Activated CD8-positive, alpha-beta T cell treated with anti-CD3 and anti-CD28 coated beads for 36 hours (primary cell): ENCODE measurements around the gene OR5H2. TPM values are rescaled to one million over a fixed set of nuclear protein-coding genes. Genes with fewer than 3 reads are reported as not detected.

ENCODE experiments used
- ATAC-seq: fragments of 200-7000 bp; cut with Tn5 transposase; one replicate; pipeline ENCODE4 v1.10.0; 2021; ENCODE audit warnings: mild to moderate bottlenecking, moderate library complexity
- CTCF ChIA-PET: fragments of 350-600 bp; sonication (Branson Sonifier 250); formaldehyde crosslinking; loops from one replicate; lab custom pipeline; 2021; ENCODE audit warnings: antibody characterized with exemption; lab: Charles Lee
- POLR2A ChIA-PET: fragments of 350-600 bp; sonication (Branson Sonifier 250); formaldehyde crosslinking; loops from one replicate; lab custom pipeline; 2021; ENCODE audit warnings: antibody characterized with exemption; lab: Charles Lee
- DNase-seq: peaks from one replicate; pipeline ENCODE4 v3.0.0-alpha.2; 2020
- H3K27ac Mint-ChIP-seq: one replicate; pipeline ENCODE4 v1.8.0; 2021; ENCODE audit warnings: mild to moderate bottlenecking, mixed read lengths
- H3K27me3 Mint-ChIP-seq: one replicate; pipeline ENCODE4 v1.8.0; 2021; ENCODE audit warnings: mixed read lengths
- H3K36me3 Mint-ChIP-seq: one replicate; pipeline ENCODE4 v1.8.0; 2021; ENCODE audit warnings: low read depth, mixed read lengths
- H3K4me1 Mint-ChIP-seq: one replicate; pipeline ENCODE4 v1.8.0; 2021; ENCODE audit warnings: low read depth, mixed read lengths
- H3K4me3 Mint-ChIP-seq: one replicate; pipeline ENCODE4 v1.8.0; 2021; ENCODE audit warnings: mild to moderate bottlenecking, moderate library complexity, mixed read lengths
- H3K9me3 Mint-ChIP-seq: one replicate; pipeline ENCODE4 v1.8.0; 2021; ENCODE audit warnings: mixed read lengths
- intact Hi-C: fragments of 100-400 bp; cut with micrococcal nuclease; formaldehyde crosslinking; loops from one replicate; pipeline ENCODE4 v1.10.0; 2022
- total RNA-seq, 2 experiments: library from RNA; stranded (reverse); gene quantifications; one replicate each; pipeline ENCODE4 v1.2.3, GENCODE V29; 2021
- TF ChIP-seq, protein P1 (sequence below): fragments of 200-600 bp; IDR thresholded peaks from one replicate; pipeline ENCODE4 v1.8.0; 2022; ENCODE audit warnings: antibody characterized with exemption, mild to moderate bottlenecking

Gene OR5H2
- total RNA-seq: not detected

DNA sequence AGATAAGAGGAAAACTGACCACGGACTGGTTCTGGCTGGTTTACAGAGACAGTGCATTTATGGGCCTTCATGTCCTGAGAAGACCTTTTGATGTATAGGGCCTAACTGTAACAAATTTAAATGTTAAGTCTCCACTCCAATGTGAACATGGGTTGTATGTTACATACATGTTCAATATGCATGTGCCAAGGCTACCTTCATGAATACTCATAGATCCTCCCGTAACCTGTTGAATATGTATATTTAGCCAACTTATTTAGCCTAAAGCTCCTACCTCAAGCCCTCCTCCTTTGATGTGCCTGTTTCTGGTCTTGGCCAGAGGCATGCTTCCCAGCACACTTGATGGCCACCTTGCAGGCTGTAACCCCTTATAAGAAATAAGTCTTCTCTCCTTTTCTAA, at the start of gene OR5H2:
Gene OR5H2 (plus strand): TSS at position 301 of the 400 bp plus-strand sequence. CDS start 398 bp downstream, outside the sequence.
- Mint-ChIP-seq H3K9me3 (no peaks in the 10 kb centered on the region), H3K4me3 (no peak within 1 kb of the TSS), H3K27ac (no peak within 1 kb of the TSS), H3K36me3 (no peaks in the 10 kb centered on the region), H3K27me3 (peaks cover 2% of the 10 kb centered on the region), H3K4me1 (no peaks in the 10 kb centered on the region)
- TF ChIP-seq, protein P1, sequence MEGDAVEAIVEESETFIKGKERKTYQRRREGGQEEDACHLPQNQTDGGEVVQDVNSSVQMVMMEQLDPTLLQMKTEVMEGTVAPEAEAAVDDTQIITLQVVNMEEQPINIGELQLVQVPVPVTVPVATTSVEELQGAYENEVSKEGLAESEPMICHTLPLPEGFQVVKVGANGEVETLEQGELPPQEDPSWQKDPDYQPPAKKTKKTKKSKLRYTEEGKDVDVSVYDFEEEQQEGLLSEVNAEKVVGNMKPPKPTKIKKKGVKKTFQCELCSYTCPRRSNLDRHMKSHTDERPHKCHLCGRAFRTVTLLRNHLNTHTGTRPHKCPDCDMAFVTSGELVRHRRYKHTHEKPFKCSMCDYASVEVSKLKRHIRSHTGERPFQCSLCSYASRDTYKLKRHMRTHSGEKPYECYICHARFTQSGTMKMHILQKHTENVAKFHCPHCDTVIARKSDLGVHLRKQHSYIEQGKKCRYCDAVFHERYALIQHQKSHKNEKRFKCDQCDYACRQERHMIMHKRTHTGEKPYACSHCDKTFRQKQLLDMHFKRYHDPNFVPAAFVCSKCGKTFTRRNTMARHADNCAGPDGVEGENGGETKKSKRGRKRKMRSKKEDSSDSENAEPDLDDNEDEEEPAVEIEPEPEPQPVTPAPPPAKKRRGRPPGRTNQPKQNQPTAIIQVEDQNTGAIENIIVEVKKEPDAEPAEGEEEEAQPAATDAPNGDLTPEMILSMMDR: no peak
- DNase-seq: no peak
- intact Hi-C loops: no loop called here
- ChIA-PET CTCF (no interaction called here), POLR2A (no interaction called here)
- no peak for ATAC-seq

DNA sequence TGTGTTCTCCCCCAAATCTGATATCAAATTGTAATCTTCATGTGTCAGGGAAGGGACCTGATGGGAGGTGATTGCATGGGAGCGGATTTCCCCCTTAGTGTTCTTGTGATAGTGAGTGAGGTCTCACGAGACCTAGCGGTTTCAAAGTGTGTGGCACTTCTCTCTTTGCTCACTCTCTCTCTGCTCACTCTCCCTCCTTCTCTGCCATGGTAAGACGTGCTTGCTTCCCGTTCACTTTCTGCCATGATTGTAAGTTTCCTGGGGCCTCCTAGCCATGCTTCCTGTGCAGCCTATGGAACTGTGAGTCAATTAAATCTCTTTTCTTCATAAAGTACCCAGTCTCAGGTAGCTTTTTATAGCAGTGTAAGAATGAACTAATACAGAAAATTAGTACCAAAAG, 48.8 kb upstream of the OR5H2 start:
- ChIA-PET CTCF (no interaction called here), POLR2A (no interaction called here)
- Mint-ChIP-seq H3K4me1 (no peaks in the 10 kb centered on the region), H3K27ac (no peak overlapping the region), H3K36me3 (no peaks in the 10 kb centered on the region), H3K27me3 (peaks cover 9% of the 10 kb centered on the region), H3K9me3 (no peaks in the 10 kb centered on the region), H3K4me3 (no peak overlapping the region)
- TF ChIP-seq, protein P1: no peak
- ATAC-seq (no peak), DNase-seq (no peak)
- intact Hi-C loops: no loop called here

DNA sequence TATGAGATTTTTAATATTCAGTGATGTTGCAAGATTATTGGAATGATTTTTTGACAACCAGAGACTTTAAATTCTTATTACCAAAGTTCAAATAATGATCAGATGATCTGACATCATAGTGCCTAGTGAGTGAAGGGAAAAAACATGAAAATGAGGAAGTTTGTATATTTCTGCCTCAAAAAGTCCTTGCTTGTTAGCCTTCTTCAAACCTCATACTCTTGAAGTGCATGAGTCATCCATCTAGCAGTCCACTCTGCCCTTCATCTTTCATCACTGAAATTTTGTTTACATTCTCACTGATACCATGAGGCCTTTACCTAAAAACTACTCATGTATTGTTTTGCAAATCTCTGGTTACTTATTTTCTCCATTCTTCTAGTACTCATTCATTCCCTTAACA, 42.2 kb upstream of the OR5H2 start:
- Mint-ChIP-seq H3K4me3 (no peak overlapping the region), H3K9me3 (no peaks in the 10 kb centered on the region), H3K27me3 (peaks cover 3% of the 10 kb centered on the region), H3K36me3 (no peaks in the 10 kb centered on the region), H3K27ac (no peak overlapping the region), H3K4me1 (no peaks in the 10 kb centered on the region)
- TF ChIP-seq, protein P1: no peak
- POLR2A ChIA-PET: no interaction called here
- intact Hi-C loops: no loop called here
- DNase-seq: no peak
- no peak for ATAC-seq
- CTCF ChIA-PET: no interaction called here

DNA sequence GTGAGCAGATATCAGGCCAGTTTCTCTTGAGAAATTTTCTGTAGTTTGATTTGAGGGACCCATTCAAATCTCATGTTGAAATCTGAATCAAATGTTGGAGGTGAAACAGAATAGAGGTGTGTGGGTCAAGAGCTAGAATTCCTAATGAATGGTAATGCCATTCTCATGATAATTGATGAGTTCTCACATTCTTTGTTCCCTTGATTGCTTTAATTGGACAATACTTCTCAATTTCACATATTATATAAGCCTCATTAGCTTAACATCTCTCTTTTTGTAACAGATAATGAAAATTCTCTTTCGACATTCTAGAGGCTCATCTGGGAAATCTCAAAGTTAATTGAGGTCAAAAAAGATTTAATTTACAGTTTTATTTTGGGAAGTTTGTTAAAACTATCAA, 40.1 kb upstream of the OR5H2 start:
- TF ChIP-seq, protein P1: no peak
- ChIA-PET POLR2A (no interaction called here), CTCF (no interaction called here)
- no peaks in the 10 kb centered on the region for H3K4me1 Mint-ChIP-seq
- no peaks in the 10 kb centered on the region for H3K9me3 Mint-ChIP-seq
- intact Hi-C loops: no loop called here
- H3K27me3 Mint-ChIP-seq: peaks cover 2% of the 10 kb centered on the region
- DNase-seq: no peak
- no peaks in the 10 kb centered on the region for H3K36me3 Mint-ChIP-seq
- H3K4me3 Mint-ChIP-seq: no peak overlapping the region
- no peak overlapping the region for H3K27ac Mint-ChIP-seq
- ATAC-seq: no peak

DNA sequence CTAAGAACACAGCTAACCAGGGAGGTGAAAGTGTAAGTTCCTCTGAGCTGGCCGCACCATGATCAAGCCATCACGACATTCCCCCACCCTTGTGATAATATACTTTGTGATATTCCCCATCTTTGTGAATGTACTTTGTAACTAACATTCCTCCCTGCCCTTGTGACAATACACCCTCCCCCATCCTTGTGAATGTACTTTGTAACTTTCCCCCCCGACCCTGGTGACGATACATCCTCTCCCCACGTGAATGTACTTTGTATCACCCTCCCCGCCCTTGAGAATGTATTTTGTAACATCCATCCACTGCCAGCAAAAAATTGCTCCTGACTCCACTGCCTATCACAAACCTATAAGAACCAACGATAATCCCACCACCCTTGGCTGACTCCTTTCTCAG, 38.5 kb upstream of the OR5H2 start:
- Mint-ChIP-seq H3K36me3 (no peaks in the 10 kb centered on the region), H3K9me3 (no peaks in the 10 kb centered on the region), H3K27ac (no peak overlapping the region), H3K4me1 (no peaks in the 10 kb centered on the region), H3K27me3 (no peaks in the 10 kb centered on the region), H3K4me3 (no peak overlapping the region)
- DNase-seq (no peak), ATAC-seq (no peak)
- intact Hi-C loops: no loop called here
- ChIA-PET POLR2A (interaction anchor here (0.6 kb wide), 1 partner anchor 578 kb away, joined by 3 read pairs; no protein-coding TSS in a partner anchor), CTCF (no interaction called here)
- TF ChIP-seq, protein P1: no peak
